GM08714 (cell line): ENCODE results near the gene RGPD3.

Experiments used
- H3K4me3 ChIP-seq: fragments of 200-500 bp; sonication (Bioruptor generic); 2 replicates; pipeline ENCODE4 v1.5.1; 2014; ENCODE audit warnings: mild to moderate bottlenecking, low read length, inconsistent platforms
- ZNF274 ChIP-seq: IDR thresholded peaks from 2 replicates; pipeline ENCODE4 v1.6.1; 2012; ENCODE audit warnings: mild to moderate bottlenecking, low read depth, low read length

RGPD3 gene

GRCh38 chr2:106358521-106358920 is 109.7 kb downstream of the RGPD3 start:
- no peak overlapping the region for H3K4me3 ChIP-seq
- TF ChIP-seq ZNF274 = no peak

- TF ChIP-seq ZNF274 = no peak
- no peak overlapping the region for H3K4me3 ChIP-seq
Observed at GRCh38 chr2:106358081-106358480, 110.1 kb downstream of the RGPD3 start.

- H3K4me3 ChIP-seq = no peak overlapping the region
- TF ChIP-seq ZNF274 = no peak
Observed at GRCh38 chr2:106356291-106356690, 111.9 kb downstream of the RGPD3 start.

DNA sequence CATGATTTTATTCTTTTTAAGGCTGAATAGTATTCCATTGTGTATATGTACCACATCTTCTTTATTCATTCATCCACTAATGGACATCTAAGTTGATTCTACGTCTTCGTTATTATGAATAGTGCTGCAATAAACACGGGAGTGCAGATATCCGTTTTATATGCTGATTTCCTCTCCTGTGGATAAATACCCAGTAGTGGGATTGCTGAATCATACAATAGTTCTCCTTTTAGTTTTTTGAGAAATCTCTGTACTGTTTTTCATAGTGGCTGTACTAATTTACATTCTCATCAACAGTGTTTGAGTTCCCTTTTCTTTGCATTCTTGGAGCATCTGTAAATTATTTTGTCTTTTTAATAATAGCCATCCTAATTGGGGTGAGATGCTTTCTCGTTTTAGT is 114.5 kb downstream of the RGPD3 start:
- TF ChIP-seq ZNF274 = no peak
- H3K4me3 ChIP-seq = no peak overlapping the region

DNA sequence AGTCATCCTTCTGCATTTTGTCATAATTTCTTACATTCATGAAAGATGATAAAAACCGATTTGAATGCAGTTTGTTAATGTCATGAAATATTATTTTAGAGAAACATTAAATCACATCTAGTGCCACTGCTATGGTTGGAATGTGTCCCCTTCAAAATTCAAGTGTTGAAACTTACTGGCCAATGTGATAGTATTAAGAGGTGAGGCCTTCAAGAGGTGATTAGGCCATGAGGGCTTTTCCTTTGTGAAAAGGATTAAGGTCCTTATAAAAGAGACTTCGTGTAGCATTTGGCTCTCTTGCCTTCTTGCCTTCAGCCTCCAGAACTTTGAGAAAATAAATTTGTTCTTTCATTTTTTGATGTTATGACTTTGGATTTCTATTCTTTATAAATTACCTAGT is 117.2 kb downstream of the RGPD3 start:
- no peak for TF ChIP-seq ZNF274
- no peak overlapping the region for H3K4me3 ChIP-seq

DNA sequence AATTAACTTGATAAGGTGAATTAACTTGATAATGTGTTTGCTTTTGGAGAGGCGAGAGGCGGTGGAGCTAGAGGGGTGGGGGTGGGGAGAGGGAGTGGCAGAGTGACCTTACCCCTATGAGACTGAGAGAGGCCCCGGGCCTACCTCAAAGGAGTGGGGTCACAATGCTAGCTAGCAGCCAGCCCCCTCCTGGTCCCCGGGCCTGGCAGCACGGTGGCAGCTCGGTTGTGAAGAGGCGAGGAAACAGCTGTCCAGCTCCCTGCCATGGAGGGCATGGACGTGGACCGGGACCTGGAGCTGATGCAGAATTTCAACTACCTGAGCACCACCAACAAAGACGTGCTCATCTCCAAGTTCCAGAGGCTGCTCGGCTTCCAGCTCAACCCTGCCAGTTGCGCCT is 123.9 kb downstream of the RGPD3 start:
- no peak for TF ChIP-seq ZNF274
- no peak overlapping the region for H3K4me3 ChIP-seq

DNA sequence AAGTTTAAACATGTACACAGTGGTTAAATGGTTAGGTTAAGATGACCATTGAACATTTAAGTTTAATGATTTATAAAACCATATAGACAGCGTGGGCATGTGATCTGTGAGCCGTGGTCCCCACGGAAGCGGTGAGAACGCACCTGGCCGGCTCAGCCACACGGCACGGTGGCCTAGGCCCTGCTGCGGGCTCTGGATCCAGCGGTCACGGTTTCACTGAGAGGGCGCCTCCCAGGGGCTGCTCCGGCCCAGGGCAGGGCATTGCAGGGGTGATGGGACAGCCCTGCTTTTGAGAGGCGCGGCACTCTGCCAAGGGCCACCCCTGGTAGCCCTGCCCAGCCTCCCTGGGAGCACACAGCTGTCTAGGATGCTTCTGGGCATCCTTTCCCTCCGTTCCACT is 124.9 kb downstream of the RGPD3 start:
- H3K4me3 ChIP-seq = no peak overlapping the region
- no peak for TF ChIP-seq ZNF274

DNA sequence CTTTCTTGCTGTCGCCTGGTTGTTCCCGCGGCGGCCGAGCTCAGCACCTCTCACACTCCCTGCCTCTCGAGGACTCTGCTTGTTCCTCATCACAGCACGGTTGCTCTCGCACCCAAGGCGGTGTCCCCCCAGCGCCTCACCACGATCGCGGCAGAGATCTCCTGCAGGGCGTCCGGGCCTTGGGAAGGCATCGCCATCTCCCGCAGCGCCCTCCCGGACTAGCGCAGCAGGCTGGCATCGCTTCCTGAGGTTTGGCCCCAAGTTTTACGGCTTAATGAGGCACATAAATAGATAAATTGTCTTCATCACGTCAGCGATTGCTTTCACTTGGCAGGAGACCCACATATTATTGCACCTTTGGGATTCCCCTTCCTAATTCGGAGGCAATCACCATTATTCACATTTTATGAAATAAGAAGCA is 125.4 kb downstream of the RGPD3 start:
- no peak for TF ChIP-seq ZNF274
- H3K4me3 ChIP-seq = no peak overlapping the region

GRCh38 chr2:106341666-106342065 is 126.5 kb downstream of the RGPD3 start:
- H3K4me3 ChIP-seq = no peak overlapping the region
- no peak for TF ChIP-seq ZNF274
